ENCODE results near the gene PLPP7.

The PLPP7 gene

DNA sequence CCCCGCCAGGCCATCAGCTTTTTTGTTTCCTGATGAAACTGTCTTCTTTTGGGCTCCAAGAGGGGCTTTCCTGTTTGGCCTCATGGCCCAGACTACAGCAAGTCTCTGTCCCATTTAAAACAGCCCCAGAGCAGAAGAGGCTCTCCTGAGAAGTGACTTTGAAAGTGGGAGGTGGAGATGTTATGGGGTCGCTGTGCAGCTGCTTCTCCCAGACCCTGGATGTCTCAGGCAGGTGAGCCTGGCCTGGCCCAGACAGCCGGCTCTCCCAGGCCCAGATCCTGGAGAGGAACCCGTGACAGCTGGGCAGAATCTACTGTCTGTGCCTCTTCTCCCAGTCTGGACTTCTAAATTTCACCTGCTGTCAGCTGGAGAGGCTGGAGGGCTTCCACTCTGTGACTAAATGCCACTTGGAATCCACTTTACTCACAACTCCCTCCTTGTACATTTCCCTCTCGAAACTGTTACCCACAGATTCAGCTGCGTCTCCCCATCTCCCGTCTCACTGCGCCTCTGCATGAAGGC is 33.8 kb upstream of the PLPP7 start:
- TF ChIP-seq, protein P1, sequence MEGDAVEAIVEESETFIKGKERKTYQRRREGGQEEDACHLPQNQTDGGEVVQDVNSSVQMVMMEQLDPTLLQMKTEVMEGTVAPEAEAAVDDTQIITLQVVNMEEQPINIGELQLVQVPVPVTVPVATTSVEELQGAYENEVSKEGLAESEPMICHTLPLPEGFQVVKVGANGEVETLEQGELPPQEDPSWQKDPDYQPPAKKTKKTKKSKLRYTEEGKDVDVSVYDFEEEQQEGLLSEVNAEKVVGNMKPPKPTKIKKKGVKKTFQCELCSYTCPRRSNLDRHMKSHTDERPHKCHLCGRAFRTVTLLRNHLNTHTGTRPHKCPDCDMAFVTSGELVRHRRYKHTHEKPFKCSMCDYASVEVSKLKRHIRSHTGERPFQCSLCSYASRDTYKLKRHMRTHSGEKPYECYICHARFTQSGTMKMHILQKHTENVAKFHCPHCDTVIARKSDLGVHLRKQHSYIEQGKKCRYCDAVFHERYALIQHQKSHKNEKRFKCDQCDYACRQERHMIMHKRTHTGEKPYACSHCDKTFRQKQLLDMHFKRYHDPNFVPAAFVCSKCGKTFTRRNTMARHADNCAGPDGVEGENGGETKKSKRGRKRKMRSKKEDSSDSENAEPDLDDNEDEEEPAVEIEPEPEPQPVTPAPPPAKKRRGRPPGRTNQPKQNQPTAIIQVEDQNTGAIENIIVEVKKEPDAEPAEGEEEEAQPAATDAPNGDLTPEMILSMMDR (IDR thresholded peaks at IDR 0.05; ENCODE audit: borderline replicate concordance, insufficient read depth, low read depth, low read length): no peak
- peak overlapping the region; percentile 39 for H3K4me3 ChIP-seq (ENCODE audit: low read depth, low read length)

DNA sequence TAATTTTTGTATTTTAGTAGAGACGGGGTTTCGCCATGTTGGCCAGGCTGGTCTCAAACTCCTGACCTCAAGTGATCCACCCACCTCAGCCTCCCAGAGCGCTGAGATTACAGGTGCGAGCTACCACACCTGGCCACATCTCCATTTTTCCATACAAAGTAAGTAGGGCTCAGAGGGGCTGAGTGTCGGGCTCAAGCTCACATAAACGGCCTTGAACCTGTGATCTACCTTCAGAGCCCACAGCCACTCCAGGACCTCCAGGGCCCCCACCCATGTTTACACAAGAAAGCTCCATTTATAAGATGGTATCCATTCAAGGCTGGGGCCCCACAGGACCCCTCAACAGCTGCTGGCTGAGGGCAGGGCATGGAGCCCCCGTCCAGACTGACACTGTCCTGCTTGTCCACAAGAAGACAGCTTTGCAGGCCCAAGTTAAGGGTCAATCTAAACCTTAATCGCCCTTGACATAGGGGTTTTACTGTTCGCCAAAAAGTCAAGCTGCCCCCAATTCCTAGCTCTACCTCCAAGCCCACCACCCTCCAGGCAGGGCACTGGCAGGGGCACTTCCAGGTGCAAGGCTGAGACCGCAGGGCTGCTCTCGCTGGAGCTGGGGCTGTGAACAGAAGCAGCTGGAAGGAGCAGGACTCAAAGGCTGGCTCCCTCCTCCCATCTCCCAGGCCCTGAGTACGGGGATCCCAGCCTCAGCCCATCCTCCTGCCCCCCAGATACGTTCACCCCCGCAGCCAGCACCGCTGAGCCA is 32.1 kb upstream of the PLPP7 start:
- TF ChIP-seq, protein P1 (IDR thresholded peaks at IDR 0.05; ENCODE audit: borderline replicate concordance, insufficient read depth, low read depth, low read length): no peak
- no peak overlapping the region for H3K4me3 ChIP-seq (ENCODE audit: low read depth, low read length)

DNA sequence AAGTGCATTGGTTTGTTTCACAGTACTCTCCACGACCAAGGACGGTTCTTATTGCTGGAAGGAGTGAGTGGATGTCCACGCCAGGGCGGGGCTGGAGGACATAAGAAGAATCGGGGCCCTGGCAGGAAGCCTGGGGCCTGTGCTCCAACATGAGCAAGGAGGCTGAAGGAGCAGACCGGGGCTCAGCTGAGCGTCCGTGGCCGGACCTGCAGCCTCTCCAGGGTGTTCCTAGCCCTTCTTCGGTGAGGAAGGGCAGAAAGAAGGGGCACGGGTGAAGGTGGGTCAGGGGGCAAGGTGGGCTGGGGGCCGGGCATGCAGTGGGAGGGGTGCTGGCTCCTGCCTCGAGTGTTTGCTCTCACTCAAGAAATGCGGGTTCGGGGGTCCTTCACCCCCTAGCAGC is 31.3 kb upstream of the PLPP7 start:
- H3K4me3 ChIP-seq (ENCODE audit: low read depth, low read length): no peak overlapping the region
- TF ChIP-seq, protein P1 (IDR thresholded peaks at IDR 0.05; ENCODE audit: borderline replicate concordance, insufficient read depth, low read depth, low read length): no peak

DNA sequence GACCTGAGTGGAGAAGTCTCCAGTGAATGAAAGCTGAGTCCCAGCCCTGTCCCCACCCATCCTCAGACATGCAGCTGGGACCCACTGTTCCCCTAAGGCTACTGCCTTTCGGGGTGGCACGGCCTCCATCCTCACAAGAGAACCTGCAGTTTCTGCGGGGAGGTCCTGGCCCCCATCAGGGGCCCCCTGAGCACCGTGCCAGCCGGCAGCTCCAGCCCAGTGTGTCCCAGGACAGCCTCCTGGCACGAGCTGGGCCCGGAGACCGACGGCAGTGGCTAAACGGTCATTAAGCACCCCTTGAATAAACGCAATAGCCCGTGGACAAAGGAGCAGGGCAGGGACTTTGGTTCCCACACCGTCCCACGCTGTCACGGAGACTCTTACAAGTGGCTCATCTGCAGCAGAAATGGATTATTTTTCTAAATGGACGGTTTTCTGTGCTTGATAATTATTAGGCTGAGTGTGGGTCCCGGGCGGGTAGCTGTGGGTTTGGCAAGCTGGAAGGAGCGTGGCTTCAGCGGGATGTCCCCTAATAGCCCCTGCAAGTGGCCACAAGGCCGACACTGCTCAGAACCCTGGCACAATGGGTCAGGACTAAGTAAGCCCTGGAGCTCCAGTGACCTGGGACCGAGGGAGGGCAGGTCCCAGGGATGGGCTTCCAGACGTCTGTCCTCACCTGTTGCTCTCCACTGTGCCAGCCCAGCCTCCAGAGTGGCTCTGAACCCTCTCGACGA is 30.7 kb upstream of the PLPP7 start:
- H3K4me3 ChIP-seq (ENCODE audit: low read depth, low read length): no peak overlapping the region
- TF ChIP-seq, protein P1 (IDR thresholded peaks at IDR 0.05; ENCODE audit: borderline replicate concordance, insufficient read depth, low read depth, low read length): no peak

DNA sequence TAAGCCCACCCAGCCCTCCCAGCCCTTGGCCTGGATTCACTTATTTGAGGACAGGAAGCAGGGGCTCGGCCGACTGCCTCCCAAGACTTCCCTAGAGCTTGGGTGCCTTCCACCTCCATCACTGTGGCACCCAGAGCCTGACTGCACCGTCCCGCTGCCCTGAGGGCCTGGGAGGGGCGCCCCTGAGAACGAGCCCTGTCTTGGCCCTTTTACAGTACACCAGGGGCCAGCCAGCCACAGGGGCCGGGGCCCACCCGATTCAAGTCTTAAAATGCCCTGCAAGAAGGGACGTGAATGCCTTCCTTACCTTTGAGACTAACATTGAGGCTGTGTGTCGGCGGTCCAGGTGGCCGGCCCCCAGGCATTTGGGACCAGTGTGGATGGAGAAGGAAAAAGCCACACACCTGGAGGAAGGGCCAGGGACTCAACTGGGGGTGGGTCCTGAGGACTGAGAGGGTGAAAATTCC is 30.1 kb upstream of the PLPP7 start:
- no peak overlapping the region for H3K4me3 ChIP-seq (ENCODE audit: low read depth, low read length)
- TF ChIP-seq, protein P1 (IDR thresholded peaks at IDR 0.05; ENCODE audit: borderline replicate concordance, insufficient read depth, low read depth, low read length): no peak

DNA sequence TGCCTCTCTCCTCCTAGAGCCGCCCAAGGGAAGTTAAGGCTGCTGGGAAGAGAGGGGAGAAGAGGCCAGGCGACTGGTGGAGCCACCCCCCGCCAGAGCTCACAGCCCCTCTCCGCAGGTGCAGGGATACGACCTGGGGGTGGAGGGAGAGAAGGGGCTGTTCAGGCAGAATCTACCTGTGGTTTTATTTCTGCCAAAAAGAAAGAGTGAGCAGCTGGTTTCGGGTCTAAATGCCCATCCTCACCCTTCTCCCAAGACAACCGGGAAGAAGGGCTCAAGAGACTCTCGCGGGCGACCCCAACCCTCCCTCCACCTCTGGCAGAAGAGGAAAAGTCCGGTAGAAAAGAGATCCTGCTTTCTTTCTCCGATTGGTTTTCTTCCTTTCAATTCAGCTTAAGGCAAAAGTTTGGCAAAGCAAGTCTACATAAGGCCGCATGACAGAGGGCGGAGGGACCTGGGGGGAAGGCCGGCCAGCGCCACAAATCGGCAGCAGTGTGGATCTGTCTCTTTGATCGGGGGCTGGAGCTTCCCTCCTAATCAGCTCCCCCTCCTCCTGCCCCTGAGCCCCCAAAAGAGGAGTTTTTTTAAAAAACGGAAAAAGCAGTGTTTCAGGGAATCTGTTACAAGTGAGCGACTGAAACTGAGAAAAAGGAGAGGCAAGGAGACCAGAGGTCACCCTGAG is 29.5 kb upstream of the PLPP7 start:
- TF ChIP-seq, protein P1 (IDR thresholded peaks at IDR 0.05; ENCODE audit: borderline replicate concordance, insufficient read depth, low read depth, low read length): no peak
- no peak overlapping the region for H3K4me3 ChIP-seq (ENCODE audit: low read depth, low read length)

Measured in GM12875 (cell line).